HG02623 (cell line): ENCODE results near the gene HRH3.

Experiments
- ATAC-seq: cut with Tn5 transposase; IDR thresholded peaks from one replicate; pipeline ENCODE4 v1.9.1; 2021; ENCODE audit warnings: moderate library complexity; ENCODE audit not compliant: unreplicated experiment

Gene HRH3

DNA sequence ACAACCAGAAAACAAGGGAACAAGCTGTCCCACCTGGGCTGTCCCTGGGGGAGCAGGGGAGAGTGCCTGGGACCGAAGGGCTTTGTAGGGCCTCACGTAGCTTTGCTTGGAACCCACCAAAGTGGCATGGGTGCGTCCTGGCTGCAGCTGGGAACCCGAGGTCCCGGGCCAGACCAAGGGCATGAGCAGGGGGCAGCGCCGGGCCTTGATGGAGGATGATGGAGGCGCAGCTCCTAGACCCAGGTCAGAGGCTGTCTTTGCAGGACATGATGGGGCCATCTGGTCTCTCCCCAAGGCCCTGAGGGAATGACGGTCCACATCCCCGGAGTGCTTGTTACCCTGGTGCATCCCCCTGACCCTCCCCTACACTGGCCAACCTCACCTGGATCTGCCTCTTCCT is 10.6 kb upstream of the HRH3 start:
- no peak for ATAC-seq

GRCh38 chr20:62230276-62230675 is 10.2 kb upstream of the HRH3 start:
- ATAC-seq = no peak

DNA sequence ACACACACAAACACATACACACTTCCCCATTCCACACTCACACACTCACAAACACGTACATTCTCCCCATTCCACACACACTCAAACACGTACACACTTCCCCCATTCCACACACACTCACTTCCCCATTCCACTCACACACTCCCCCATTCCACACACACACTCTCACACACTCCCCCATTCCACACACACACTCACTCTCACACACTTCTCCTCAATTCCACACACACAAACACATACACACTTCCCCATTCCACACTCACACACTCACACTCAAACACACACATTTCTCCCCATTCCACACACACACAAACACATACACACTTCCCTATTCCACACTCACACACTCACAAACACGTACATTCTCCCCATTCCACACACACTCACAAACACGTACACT is 9.6 kb upstream of the HRH3 start:
- no peak for ATAC-seq

GRCh38 chr20:62228982-62229545 is 9.0 kb upstream of the HRH3 start:
- ATAC-seq = no peak

DNA sequence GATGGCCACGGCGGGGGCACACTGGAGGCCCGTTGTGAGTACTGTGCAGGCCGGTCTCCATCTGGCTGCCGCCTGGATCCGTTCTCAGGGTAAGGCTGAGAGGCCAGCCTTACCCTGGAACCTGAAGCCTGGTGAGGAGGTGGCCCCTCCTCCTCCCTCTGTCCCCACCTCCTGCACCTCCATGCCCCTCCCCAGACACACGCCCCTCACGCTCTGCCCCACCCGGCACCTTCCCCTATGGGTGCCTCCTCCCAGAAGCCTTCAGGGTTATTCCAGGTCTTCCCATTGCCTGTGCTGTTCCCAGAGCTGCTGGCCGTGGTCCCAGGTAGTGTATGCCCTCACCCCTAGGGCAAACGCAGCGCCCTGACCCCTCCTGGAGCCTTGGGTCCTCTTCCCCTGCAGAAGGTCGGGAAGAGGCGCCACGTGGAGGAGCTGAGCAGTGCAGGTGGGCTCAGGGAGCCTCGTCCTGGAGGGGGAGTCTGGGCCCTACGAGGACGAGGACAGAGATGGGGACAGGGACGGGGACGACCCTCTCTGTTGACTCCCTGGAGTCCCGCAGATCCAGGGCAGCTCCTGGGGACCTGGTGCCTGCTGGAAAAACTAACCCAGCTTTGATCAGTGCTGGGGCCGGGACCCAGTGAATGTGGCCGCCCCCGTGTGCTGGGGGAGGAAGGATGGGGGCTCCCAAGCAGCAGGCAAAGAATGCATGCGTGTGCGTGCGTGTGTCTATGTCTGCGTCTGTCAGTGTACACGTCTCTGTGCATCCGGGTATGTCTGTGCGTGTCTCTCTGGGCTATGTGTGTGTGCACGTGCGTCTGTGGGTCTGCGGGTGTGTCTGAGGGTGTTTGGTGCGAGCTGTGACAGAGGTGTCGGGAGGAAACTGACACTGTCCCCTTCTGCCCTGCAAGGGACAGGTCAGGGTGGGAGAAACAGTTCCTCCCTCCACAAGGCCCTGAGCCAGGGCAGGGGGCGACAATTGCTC is 8.2 kb upstream of the HRH3 start:
- ATAC-seq = no peak

DNA sequence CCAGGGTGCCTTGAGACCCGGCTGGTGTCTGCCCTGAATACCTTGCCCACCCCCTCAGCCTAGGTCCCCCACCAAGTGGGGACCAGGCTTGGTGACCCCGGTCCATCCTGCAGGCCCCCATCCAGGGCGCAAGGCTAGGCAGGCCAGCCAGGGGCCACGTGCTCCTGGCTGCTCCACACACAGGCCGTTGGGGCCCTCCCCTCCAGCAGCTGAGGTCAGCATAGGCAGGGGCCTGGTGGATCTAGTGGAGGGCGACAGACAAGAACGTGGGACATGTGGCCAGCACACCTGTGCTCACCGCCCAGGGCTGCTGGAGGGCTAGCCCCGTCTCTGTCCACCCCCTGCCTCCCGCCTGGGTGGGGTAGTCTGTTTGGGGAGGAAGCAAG is 7.5 kb upstream of the HRH3 start:
- no peak for ATAC-seq

DNA sequence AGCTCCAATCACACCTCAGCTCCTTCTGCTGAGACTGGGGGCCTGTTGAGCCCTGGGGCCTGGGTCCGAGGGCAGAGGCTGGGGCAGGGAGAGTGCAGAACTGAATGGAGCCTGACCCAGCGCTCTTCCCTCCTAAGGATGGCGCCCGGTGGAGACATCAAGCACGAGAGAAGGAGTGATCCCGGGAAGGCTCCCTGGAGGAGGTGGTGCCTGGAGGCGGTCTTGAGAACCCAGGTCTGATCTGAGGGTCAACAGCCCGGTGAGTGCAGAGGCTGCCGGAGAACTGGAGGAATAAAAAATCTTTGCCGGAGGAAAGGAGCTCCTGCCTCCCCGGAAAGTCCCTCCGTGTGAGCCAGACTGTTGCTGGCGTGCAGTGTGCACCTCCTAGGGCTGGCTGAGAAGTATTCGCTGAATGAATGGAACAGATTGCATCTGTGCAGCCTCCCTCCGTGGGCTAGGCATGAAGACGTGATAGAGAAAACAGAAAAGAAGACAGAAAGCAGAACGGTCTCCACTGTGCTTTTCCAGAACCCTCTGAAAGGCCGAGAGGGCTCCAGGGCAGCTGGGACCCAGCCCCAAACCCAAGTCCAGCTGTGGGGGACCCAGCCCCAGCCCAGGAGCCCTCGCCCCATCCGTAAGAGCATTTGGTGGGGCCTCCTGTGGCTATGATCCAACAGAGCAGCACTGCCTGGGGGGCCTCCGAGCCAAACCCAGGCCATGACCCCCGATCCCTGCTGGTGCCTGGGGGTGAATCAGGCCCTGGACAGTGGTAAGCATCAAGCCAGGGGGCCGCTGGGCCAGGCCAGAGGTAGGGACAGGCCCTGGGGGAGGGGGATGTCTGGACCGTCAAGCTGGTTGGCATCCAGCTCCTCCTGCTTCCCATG is 6.9 kb upstream of the HRH3 start:
- ATAC-seq = no peak

GRCh38 chr20:62225820-62226635 is 6.0 kb upstream of the HRH3 start:
- no peak for ATAC-seq

DNA sequence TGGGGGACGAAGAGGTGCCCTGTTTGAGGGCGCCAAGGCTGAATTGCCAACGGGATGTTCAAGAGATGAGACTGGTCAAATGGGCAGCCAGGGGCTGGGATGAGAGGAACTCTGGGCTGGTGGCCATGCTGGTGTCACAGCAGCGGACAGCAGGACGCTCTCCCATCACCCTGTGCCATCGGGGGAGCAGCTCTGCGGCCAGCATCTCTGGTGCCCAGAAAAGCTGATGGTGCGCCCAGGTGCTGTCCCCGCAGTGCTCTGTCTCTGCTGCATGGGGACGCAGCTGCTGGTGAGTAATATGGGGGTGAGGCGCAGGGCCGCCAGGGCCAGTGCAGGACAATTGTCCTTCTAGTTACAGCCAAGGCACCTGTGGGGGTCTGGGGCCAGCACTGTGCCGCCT is 4.9 kb upstream of the HRH3 start:
- ATAC-seq = no peak

DNA sequence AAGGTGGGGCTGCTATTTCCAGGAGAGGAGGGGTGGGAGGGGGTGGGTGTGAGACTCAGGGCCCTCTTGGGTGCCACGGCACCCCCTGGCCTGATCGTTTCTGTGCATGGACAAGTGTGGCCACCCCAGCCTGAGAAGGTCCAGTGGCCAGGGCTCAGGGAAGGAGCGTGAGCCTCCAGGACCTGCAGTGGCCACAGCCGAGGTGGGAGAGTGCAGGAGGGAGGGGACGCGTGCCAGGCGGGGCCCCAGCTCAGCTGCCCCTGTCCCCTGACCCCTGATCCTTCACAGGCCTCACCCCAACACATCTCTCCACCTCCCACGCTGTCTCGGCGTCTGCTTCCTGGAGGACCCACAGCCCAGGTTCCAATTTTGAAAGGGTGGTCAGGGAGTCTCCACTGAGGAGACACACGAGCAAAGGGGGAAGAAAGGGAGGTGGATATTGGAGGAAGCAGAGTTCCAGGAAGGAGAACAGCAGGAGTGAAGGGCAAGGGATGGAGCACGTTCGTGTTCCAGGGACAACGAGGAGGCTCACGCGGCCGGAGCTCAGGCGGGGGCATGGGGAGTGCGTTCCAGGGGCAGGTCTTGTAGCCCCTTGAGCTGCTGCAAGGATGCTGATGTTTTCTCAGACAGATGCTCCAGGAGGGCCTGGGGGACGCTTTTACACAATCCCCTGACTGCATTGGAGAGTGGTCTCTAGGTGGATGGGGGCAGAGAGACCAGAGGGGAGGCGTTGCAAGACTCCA is 4.2 kb upstream of the HRH3 start:
- no peak for ATAC-seq

- no peak for ATAC-seq
These were observed 3.5 kb upstream of the HRH3 start for GRCh38 chr20:62223571-62223970.

DNA sequence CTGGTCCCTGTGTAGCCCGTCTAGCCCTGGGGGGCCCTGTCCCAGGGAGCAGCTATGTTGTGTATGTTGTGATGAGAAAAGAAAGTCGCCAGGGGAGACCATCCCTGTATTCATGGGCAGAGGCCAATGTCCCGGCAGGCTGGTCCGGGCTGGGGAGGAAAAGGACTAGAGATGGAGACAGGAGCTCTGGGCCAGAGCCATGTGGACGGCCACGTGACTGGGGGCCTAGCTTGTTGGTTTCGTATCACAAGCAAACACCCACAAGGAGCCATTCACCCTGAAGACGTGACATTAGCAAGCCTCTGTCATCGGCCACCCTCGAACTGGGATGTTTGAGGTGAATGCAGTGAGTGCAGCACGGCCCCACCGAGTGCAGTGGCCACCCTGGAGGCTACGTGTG is 2.9 kb upstream of the HRH3 start:
- no peak for ATAC-seq

- no peak for ATAC-seq
These were observed 2.3 kb upstream of the HRH3 start for GRCh38 chr20:62222266-62222850.

DNA sequence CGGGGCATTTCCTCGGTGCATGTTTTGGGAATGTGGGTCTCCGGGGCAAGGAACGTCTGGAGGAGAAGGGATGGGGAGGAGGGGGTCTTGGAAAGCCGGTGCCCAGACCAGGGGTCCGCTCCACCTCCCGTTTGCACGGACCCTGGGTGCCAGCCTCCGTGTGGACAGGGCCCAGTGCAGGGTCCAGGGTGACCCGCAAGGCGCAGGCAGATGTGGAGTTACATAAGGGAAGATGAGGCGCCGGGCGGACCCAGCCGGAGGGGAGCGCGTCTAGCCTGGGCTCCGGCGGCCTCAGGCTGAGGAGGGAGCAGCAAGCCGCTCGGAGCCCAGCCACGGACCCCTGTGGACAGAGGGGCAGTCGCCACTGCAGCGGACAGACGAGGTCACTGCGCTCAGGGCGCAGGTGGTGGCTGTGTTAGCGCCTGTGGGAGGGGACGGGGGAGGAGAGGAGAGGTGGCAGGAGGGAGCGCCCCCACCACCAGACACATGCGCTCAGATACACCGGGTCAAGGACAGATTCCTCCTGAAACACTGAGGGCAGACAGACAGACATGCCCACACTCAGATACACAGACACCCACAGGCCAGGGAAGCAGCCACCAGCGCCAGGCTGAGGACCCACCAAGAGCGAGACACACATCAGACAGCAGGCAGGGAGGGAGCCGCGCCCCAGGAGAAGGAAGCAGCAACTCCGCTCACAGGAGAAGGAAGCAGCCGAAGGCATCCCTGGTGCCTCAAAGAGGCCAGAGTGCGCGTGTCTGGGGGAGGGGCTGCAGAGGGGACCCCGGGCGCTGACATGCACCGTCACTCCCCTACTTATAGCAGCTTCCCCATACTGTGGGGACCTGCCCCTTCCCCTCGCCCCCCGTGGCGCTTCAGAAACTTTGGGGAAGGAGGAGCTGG is 839 bp upstream of the HRH3 start:
- ATAC-seq = no peak

DNA sequence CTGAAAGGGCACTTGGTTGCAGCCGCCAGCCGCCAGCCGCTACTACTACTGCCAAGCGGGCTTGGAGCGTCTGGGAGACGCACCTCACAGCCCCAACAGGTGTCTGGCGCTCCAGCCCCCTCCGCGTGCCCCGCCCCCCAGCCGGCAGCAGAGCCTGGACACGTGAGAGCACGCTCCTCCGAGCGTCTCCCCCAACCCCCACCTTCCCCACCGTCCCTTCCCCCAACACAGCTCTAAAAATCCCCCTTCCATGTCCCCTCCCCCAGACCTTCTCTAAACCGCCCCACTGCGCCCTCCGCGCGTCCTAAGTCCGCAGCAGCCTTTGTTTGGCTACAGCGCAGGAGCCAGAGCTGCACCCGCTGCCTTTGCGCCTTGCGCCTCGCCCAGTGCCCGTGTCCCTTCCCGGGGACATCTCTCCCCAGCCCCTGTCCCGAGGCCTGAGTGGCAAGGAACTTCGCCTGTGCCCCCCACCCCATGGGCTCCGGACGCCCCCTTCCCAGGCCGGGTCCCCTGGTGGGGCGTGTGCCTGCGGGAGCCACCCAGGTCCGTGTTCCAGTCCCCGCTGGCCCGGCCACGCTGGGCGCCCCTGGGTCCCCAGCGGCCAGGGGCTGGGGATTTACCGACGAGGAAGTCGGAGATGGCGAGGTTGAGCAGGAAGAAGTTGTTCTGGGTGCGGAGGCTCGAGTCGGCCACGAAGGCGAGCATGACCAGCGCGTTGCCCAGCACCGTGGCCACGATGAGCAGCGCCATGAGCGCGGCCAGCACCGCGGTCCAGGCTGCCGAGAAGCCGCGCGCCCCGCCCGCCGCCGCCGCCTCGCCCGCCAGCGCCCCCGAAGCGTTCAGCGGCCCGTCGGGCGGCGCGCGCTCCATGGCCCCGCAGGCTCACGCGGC is 732 bp downstream of the HRH3 start:
- no peak for ATAC-seq

- no peak for ATAC-seq
These were observed 1.9 kb downstream of the HRH3 start for GRCh38 chr20:62217913-62218773.
